RWPE2 (cell line): ENCODE results near the gene TTC28.

Experiments used
- ATAC-seq: fragments of 200-7000 bp; cut with Tn5 transposase; 3 replicates; pipeline ENCODE4 v1.9.1; 2021; ENCODE audit warnings: low read depth
- DNase-seq: peaks from one replicate; pipeline ENCODE4 v3.0.0-alpha.2; 2020; ENCODE audit warnings: low spot score
- H3K27ac ChIP-seq: fragments of 450-650 bp; 2 replicates; pipeline ENCODE4 v1.5.1; 2017; ENCODE audit warnings: mild to moderate bottlenecking; ENCODE audit not compliant: poor library complexity, severe bottlenecking
- H3K27me3 ChIP-seq: fragments of 250-450 bp; sonication (Bioruptor Pico); 2 replicates; pipeline ENCODE4 v1.5.1; 2021; ENCODE audit warnings: mild to moderate bottlenecking, moderate library complexity; ENCODE audit not compliant: insufficient read depth, poor library complexity, severe bottlenecking
- H3K36me3 ChIP-seq: fragments of 250-450 bp; sonication (Bioruptor Pico); 2 replicates; pipeline ENCODE4 v1.5.1; 2020; ENCODE audit warnings: low read depth, mild to moderate bottlenecking, moderate library complexity
- H3K4me1 ChIP-seq: fragments of 250-450 bp; sonication (Bioruptor Pico); 2 replicates; pipeline ENCODE4 v1.5.1; 2021; ENCODE audit warnings: mild to moderate bottlenecking, moderate library complexity; ENCODE audit not compliant: insufficient read depth, poor library complexity, severe bottlenecking
- H3K4me3 ChIP-seq: fragments of 250-450 bp; sonication (Bioruptor Pico); 2 replicates; pipeline ENCODE4 v1.5.1; 2021; ENCODE audit warnings: mild to moderate bottlenecking, moderate library complexity; ENCODE audit not compliant: severe bottlenecking
- H3K9me3 ChIP-seq: fragments of 250-450 bp; sonication (Bioruptor Pico); 2 replicates; pipeline ENCODE4 v1.5.1; 2021; ENCODE audit warnings: mild to moderate bottlenecking, moderate library complexity; ENCODE audit not compliant: severe bottlenecking
- CTCF ChIP-seq: fragments of 450-650 bp; IDR thresholded peaks from one replicate; pipeline ENCODE4 v1.5.1; 2017; ENCODE audit warnings: mild to moderate bottlenecking, moderate library complexity; ENCODE audit not compliant: poor library complexity, severe bottlenecking

The TTC28 gene

GRCh38 chr22:28609921-28610320 is 69.7 kb downstream of the TTC28 start:
- no peaks in the 10 kb centered on the region for H3K36me3 ChIP-seq
- H3K27ac ChIP-seq: no peak overlapping the region
- no peak overlapping the region for H3K4me3 ChIP-seq
- no peaks in the 10 kb centered on the region for H3K4me1 ChIP-seq
- H3K27me3 ChIP-seq: no peaks in the 10 kb centered on the region
- ATAC-seq (no peak), DNase-seq (no peak)
- no peak for TF ChIP-seq CTCF
- no peaks in the 10 kb centered on the region for H3K9me3 ChIP-seq

GRCh38 chr22:28608546-28608945 is 71.1 kb downstream of the TTC28 start:
- Histone ChIP-seq H3K27ac (no peak overlapping the region), H3K36me3 (no peaks in the 10 kb centered on the region), H3K9me3 (no peaks in the 10 kb centered on the region), H3K27me3 (no peaks in the 10 kb centered on the region), H3K4me3 (no peak overlapping the region), H3K4me1 (no peaks in the 10 kb centered on the region)
- no peak for ATAC-seq
- no peak for DNase-seq
- no peak for TF ChIP-seq CTCF

- ATAC-seq: no peak
- DNase-seq: no peak
- no peak overlapping the region for H3K4me3 ChIP-seq
- H3K36me3 ChIP-seq: no peaks in the 10 kb centered on the region
- H3K27ac ChIP-seq: no peak overlapping the region
- H3K27me3 ChIP-seq: no peaks in the 10 kb centered on the region
- H3K9me3 ChIP-seq: no peaks in the 10 kb centered on the region
- no peaks in the 10 kb centered on the region for H3K4me1 ChIP-seq
- TF ChIP-seq CTCF: no peak
Measured at GRCh38 chr22:28607795-28608194, 71.8 kb downstream of the TTC28 start.

GRCh38 chr22:28604966-28605761 is 74.5 kb downstream of the TTC28 start:
- H3K36me3 ChIP-seq: no peaks in the 10 kb centered on the region
- no peak overlapping the region for H3K27ac ChIP-seq
- H3K9me3 ChIP-seq: no peaks in the 10 kb centered on the region
- ATAC-seq (no peak), DNase-seq (no peak)
- no peak overlapping the region for H3K4me3 ChIP-seq
- TF ChIP-seq CTCF: no peak
- H3K27me3 ChIP-seq: no peaks in the 10 kb centered on the region
- no peaks in the 10 kb centered on the region for H3K4me1 ChIP-seq

GRCh38 chr22:28601915-28602314 is 77.7 kb downstream of the TTC28 start:
- Histone ChIP-seq H3K27ac (no peak overlapping the region), H3K27me3 (no peaks in the 10 kb centered on the region), H3K36me3 (no peaks in the 10 kb centered on the region), H3K9me3 (no peaks in the 10 kb centered on the region), H3K4me3 (no peak overlapping the region), H3K4me1 (no peaks in the 10 kb centered on the region)
- no peak for ATAC-seq
- no peak for DNase-seq
- no peak for TF ChIP-seq CTCF
